ENCODE measurements around the gene TECR. TPM values are rescaled to one million over a fixed set of nuclear protein-coding genes. Genes with fewer than 3 reads are reported as not detected.

TECR gene
- total and polyA plus RNA-seq, 2 of the 13 experiments (the other 11 are each of a cell fraction or from before 2014, with no cell fraction given), result 54.9 to 121 TPM

DNA sequence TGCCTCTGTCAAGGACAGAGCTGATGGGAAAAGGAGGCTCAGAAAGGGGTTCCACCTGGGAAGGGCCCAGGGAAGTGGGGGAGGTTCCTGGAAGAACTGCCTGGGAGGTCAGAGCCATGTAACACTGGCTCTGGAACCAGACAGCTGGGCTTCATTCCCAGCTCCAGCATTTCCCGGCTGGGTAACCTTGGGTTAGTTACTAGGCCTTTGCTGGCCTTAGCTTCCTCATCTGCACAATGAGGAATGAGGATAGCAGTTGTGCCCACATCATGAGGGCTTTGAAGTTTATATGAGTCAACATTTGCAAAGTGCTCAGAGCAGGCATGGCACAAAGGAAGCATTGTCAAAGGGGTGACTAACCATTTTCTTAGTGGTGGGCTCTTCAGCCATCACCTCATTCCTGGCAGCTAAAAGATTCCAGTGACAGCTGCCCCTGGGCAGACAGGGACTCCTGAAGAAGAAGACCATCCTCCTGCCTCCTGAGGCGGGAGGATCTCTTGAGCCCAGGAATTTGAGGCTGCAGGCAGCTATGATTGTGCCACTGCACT lies 9.5 kb upstream of the TECR start (continued):
- TF ChIP-seq, protein P1, sequence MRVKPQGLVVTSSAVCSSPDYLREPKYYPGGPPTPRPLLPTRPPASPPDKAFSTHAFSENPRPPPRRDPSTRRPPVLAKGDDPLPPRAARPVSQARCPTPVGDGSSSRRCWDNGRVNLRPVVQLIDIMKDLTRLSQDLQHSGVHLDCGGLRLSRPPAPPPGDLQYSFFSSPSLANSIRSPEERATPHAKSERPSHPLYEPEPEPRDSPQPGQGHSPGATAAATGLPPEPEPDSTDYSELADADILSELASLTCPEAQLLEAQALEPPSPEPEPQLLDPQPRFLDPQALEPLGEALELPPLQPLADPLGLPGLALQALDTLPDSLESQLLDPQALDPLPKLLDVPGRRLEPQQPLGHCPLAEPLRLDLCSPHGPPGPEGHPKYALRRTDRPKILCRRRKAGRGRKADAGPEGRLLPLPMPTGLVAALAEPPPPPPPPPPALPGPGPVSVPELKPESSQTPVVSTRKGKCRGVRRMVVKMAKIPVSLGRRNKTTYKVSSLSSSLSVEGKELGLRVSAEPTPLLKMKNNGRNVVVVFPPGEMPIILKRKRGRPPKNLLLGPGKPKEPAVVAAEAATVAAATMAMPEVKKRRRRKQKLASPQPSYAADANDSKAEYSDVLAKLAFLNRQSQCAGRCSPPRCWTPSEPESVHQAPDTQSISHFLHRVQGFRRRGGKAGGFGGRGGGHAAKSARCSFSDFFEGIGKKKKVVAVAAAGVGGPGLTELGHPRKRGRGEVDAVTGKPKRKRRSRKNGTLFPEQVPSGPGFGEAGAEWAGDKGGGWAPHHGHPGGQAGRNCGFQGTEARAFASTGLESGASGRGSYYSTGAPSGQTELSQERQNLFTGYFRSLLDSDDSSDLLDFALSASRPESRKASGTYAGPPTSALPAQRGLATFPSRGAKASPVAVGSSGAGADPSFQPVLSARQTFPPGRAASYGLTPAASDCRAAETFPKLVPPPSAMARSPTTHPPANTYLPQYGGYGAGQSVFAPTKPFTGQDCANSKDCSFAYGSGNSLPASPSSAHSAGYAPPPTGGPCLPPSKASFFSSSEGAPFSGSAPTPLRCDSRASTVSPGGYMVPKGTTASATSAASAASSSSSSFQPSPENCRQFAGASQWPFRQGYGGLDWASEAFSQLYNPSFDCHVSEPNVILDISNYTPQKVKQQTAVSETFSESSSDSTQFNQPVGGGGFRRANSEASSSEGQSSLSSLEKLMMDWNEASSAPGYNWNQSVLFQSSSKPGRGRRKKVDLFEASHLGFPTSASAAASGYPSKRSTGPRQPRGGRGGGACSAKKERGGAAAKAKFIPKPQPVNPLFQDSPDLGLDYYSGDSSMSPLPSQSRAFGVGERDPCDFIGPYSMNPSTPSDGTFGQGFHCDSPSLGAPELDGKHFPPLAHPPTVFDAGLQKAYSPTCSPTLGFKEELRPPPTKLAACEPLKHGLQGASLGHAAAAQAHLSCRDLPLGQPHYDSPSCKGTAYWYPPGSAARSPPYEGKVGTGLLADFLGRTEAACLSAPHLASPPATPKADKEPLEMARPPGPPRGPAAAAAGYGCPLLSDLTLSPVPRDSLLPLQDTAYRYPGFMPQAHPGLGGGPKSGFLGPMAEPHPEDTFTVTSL (CRISPR knock-in tag; IDR thresholded peaks at IDR 0.05; ENCODE audit: borderline replicate concordance), result peak; percentile 72; the same call in 1 of the 2 replicates
- TF ChIP-seq POLR2A (IDR thresholded peaks at IDR 0.05; ENCODE audit: insufficient read depth in 1 of 2, low read depth in 2 of 2, low read length in 2 of 2), result peak; percentile 53 to 85
- no peak for TF ChIP-seq ZFP90 (CRISPR knock-in tag; IDR thresholded peaks at IDR 0.05; ENCODE audit: borderline replicate concordance)
- TF ChIP-seq ESRRA (CRISPR knock-in tag; IDR thresholded peaks at IDR 0.05; ENCODE audit: low read depth), result no peak; the same call in 1 of the 2 replicates
- peak; percentile 90 for TF ChIP-seq ISL2 (CRISPR knock-in tag; IDR thresholded peaks at IDR 0.05)
- TF ChIP-seq SOX13 (IDR thresholded peaks at IDR 0.05), result peak; percentile 55
- TF ChIP-seq SOX13 (CRISPR knock-in tag; conservative IDR thresholded peaks at IDR 0.05 in 1 of 2, IDR thresholded peaks at IDR 0.05 in 1 of 2), result peak in 1 of 2 experiments; percentile 91; a peak in 2 of 4 replicates
- no peak for TF ChIP-seq FOXA1 (IDR thresholded peaks at IDR 0.05)
- TF ChIP-seq FOXA1 (CRISPR knock-in tag; IDR thresholded peaks at IDR 0.05), result peak; percentile 64
- TF ChIP-seq, protein P2, sequence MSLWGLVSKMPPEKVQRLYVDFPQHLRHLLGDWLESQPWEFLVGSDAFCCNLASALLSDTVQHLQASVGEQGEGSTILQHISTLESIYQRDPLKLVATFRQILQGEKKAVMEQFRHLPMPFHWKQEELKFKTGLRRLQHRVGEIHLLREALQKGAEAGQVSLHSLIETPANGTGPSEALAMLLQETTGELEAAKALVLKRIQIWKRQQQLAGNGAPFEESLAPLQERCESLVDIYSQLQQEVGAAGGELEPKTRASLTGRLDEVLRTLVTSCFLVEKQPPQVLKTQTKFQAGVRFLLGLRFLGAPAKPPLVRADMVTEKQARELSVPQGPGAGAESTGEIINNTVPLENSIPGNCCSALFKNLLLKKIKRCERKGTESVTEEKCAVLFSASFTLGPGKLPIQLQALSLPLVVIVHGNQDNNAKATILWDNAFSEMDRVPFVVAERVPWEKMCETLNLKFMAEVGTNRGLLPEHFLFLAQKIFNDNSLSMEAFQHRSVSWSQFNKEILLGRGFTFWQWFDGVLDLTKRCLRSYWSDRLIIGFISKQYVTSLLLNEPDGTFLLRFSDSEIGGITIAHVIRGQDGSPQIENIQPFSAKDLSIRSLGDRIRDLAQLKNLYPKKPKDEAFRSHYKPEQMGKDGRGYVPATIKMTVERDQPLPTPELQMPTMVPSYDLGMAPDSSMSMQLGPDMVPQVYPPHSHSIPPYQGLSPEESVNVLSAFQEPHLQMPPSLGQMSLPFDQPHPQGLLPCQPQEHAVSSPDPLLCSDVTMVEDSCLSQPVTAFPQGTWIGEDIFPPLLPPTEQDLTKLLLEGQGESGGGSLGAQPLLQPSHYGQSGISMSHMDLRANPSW (CRISPR knock-in tag; IDR thresholded peaks at IDR 0.05; ENCODE audit: borderline replicate concordance), result no peak
- no peak for TF ChIP-seq IRX3 (CRISPR knock-in tag; IDR thresholded peaks at IDR 0.05; ENCODE audit: borderline replicate concordance, low read depth)
- TF ChIP-seq NAIF1 (CRISPR knock-in tag; IDR thresholded peaks at IDR 0.05; ENCODE audit: borderline replicate concordance), result no peak
- TF ChIP-seq, protein P3, sequence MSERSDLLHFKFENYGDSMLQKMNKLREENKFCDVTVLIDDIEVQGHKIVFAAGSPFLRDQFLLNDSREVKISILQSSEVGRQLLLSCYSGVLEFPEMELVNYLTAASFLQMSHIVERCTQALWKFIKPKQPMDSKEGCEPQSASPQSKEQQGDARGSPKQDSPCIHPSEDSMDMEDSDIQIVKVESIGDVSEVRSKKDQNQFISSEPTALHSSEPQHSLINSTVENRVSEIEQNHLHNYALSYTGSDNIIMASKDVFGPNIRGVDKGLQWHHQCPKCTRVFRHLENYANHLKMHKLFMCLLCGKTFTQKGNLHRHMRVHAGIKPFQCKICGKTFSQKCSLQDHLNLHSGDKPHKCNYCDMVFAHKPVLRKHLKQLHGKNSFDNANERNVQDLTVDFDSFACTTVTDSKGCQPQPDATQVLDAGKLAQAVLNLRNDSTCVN (CRISPR knock-in tag; IDR thresholded peaks at IDR 0.05; ENCODE audit: borderline replicate concordance), result peak; percentile 89; the same call in 1 of the 2 replicates
- TF ChIP-seq RFX3 (CRISPR knock-in tag; IDR thresholded peaks at IDR 0.05), result no peak
- TF ChIP-seq, protein P4, sequence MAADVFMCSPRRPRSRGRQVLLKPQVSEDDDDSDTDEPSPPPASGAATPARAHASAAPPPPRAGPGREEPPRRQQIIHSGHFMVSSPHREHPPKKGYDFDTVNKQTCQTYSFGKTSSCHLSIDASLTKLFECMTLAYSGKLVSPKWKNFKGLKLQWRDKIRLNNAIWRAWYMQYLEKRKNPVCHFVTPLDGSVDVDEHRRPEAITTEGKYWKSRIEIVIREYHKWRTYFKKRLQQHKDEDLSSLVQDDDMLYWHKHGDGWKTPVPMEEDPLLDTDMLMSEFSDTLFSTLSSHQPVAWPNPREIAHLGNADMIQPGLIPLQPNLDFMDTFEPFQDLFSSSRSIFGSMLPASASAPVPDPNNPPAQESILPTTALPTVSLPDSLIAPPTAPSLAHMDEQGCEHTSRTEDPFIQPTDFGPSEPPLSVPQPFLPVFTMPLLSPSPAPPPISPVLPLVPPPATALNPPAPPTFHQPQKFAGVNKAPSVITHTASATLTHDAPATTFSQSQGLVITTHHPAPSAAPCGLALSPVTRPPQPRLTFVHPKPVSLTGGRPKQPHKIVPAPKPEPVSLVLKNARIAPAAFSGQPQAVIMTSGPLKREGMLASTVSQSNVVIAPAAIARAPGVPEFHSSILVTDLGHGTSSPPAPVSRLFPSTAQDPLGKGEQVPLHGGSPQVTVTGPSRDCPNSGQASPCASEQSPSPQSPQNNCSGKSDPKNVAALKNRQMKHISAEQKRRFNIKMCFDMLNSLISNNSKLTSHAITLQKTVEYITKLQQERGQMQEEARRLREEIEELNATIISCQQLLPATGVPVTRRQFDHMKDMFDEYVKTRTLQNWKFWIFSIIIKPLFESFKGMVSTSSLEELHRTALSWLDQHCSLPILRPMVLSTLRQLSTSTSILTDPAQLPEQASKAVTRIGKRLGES (CRISPR knock-in tag; IDR thresholded peaks at IDR 0.05; ENCODE audit: borderline replicate concordance), result no peak
- TF ChIP-seq ZNF75D (CRISPR knock-in tag; IDR thresholded peaks at IDR 0.05; ENCODE audit: borderline replicate concordance), result no peak
- no peak for TF ChIP-seq ARNT (IDR thresholded peaks at IDR 0.05)
- no peak for TF ChIP-seq KLF11 (CRISPR knock-in tag; IDR thresholded peaks at IDR 0.05)
